SW480 (cell line): Measurements from ENCODE around the gene ZNF557.

Source experiments
- DNase-seq: peaks from one replicate; pipeline ENCODE4 v3.0.0-alpha.2; 2016; ENCODE audit warnings: low spot score

Gene ZNF557

DNA sequence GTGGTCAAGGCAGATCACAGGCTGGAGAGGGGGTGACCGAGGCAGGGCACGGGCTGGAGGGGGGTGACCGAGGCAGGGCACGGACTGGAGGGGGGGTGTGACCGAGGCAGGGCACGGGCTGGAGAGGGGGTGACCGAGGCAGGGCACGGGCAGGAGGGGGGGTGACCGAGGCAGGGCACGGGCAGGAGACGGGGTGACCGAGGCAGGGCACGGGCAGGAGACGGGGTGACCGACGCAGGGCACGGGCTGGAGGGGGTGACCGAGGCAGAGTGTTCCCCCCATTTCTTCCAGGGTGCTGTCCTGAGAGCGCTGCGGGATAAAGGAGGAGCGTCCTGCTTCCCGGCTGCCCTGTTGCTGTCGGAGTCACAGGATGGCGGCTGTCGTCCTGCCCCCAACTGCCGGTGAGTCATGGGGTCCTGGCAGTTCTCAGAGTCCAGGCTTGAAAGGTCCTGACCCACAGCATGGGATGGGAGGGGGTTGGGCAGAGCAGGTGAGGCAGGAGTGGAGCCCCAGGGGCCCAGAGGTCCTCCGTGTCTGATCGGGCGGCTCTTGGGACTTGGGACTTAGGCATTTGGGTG is 5.3 kb downstream of the ZNF557 start:
- DNase-seq: no peak

GRCh38 chr19:7076151-7076550 is 6.6 kb downstream of the ZNF557 start:
- no peak for DNase-seq

DNA sequence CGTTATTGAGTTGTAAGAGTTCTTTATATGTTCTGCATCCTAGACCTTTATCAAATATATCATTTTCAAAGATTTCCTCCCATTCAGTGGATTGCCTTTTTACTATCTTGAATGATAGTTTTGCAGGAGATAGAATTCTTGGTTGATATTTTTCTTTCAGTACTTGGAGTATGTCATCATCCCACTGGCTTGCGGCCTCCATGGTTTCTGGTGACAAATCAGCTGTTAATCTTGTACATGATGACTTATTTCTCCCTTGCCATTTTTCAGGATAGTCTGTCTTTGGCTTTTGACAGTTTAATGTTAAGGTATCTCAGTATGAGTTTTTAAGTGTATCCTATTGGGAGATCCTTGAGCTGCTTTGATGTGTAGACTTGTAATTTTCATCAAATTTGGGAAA is 8.5 kb downstream of the ZNF557 start:
- no peak for DNase-seq

DNA sequence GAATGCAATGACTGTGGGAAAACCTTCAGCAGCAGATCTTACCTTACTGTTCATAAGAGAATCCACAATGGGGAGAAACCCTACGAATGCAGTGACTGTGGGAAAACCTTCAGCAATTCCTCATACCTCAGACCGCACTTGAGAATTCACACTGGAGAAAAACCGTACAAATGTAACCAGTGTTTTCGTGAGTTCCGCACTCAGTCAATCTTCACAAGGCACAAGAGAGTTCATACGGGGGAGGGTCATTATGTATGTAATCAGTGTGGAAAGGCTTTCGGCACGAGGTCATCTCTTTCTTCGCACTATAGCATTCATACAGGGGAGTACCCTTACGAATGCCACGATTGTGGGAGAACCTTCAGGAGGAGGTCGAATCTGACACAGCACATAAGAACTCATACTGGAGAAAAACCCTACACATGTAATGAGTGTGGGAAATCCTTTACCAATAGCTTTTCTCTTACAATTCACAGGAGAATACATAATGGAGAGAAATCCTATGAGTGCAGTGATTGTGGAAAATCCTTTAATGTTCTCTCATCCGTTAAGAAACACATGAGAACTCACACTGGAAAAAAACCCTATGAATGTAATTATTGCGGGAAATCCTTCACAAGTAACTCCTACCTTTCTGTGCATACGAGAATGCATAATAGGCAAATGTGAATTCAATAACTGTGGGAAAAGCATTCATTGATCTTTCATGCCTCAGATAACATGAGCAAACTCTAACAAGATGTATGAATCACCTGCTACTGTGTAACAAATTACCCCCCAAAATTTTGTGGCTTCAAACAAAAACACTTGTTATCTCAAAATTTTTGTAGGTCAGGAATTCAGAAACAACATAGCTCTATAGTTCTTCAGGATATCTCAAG is 13.8 kb downstream of the ZNF557 start:
- DNase-seq: no peak

DNA sequence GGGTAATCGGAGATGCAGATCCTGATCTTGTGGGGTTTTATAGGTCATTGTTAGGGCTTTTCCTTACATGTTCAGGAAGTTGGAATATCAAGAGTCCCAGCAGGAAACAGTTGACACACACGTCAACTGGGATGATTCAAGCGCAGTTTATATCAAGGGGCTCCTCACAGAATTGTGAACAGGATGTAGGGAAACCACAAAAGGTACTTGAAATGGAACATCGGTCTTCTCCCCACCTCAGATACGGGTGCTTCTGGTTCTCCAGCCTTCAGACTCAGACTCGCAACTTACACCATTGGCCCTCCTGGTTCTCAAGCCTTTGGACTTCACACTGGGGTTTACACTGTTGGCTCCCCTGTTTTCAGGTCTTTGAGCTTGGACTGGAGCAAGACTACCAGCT is 19.5 kb downstream of the ZNF557 start:
- DNase-seq: no peak

DNA sequence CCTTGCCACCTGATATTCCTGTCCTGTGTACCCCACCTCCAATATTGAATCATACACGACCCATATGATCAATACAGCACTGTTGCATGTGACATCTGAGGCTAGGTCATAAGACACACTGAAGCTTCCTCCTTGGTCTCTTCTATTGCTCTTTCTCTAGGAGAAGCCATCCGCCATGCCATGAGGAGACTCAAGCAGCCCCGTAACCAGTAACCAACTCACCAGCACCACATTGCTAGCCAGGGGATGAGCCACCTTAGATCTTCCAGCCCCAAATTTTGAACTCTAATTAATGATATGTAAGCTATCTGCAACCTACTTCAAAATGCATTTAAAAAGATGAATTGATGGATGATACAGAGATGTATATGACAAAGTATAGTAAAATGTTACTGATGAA is 28.6 kb downstream of the ZNF557 start:
- DNase-seq: no peak

DNA sequence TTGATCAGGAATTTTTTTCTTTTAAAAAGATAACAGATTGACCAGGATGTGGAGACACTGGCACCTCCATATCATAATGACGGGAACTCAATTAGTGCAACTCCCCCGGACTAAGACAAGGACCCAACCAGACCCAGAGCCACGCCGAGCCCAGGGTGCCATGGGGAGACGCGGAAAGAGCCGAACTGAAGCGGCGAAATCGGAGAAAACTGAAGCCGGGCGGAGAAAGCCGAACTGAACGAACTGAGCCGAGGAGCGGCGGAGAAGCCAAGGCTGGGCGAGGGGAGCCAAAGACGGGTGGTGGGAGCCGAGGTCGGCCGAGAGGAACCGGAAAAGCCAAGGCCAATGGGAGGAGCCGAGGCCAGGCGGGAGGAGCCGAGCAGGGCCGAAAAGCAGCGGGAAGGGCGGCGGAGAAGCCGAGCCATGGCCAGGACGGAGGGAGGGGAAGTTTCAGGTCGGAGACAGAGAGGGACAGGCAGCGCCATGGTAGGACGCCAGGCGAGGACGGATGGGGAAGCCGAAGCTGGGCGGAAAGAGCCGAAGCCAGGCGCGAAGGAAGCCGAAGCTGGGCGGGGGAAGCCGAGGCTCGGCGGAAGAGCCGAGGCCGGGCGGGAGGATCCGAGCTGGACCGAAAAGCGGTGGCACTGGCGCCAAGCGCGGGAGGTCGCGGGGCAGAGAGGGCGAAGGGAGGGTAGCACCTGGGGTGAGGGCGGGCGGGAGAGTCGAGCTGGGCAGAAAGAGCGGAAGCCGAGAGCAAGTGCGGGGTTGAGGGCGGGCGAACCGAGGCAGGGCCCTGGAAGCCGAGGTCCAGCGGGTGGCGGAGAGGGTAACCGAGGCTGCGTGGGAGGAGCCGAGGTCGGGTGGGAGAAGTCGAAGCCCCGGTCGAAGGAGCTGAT is 29.4 kb downstream of the ZNF557 start:
- peak; percentile 91 for DNase-seq

- DNase-seq: no peak
Measured at GRCh38 chr19:7099597-7099921, 30.1 kb downstream of the ZNF557 start.

DNA sequence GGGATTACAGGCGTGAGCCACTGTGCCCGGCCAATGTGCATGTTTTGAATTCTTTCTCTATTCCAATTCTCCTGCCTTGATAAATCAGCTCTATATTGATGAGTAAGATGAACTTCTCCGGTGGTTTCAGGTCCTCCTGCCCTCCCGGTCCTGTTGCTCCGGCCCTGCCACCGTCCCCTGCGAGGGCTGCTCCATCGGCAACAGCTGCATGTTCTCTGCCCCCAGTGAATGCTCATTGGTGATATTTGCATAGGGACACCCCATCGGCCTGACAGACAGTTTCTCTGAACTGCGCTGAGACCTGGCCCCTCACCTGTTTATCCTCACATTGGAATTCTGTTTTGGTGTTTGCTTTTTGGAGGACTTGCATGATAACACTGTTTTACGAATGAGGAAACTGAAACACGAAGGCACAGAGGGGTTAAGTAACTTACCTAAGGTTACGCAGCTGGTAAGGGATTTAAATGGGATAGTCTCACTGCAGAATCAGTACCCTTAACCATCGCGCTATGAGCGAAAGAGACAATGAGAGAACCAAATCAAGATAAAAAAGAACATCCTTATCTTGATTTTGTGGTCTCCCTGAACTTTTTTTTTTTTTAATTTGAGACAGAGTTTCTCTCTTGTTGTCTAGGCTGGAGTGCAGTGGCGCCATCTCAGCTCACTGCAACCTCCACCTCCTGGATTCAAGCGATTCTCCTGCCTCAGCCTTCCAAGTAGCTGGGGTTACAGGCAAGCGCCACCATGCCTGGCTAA is 32.2 kb downstream of the ZNF557 start:
- DNase-seq: no peak

- DNase-seq: no peak
Measured at GRCh38 chr19:7104747-7105447, 35.4 kb downstream of the ZNF557 start.

DNA sequence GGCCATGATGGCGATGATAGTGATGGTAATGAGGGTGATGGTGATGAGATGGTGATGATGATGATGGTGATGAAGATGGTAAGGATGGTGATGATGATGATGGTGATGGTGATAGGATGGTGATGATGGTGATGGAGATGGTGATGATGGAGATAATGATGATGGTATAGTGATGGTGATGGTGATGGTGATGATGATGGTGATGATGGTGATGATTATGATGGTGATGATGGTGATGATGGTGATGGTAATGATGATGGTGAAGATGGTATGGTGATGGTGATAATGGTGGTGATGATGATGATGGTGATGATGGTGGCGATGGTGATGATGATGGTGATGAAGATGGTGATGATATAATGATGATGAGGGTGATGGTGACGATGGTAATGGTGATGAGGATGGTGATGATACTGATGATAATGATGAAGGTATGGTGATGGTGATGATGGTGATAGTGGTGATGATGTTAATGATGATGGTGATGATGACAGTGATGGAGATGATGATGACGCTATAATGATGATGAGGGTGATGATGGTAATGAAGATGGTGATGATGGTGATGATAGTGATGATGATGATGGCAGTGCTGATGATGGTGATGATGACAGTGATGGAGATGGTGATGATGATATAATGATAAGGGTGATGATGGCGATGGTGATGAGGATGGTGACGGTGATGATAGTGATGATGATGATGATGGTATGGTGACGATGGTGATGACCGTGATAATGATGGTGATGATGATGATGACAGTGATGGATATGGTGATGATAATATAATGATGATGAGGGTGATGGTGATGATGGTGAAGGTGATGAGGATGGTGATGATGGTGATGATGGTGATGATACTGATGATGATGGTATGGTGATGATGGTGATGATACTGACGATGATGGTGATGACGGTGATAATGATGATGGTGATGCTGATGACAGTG is 37.5 kb downstream of the ZNF557 start:
- no peak for DNase-seq

DNA sequence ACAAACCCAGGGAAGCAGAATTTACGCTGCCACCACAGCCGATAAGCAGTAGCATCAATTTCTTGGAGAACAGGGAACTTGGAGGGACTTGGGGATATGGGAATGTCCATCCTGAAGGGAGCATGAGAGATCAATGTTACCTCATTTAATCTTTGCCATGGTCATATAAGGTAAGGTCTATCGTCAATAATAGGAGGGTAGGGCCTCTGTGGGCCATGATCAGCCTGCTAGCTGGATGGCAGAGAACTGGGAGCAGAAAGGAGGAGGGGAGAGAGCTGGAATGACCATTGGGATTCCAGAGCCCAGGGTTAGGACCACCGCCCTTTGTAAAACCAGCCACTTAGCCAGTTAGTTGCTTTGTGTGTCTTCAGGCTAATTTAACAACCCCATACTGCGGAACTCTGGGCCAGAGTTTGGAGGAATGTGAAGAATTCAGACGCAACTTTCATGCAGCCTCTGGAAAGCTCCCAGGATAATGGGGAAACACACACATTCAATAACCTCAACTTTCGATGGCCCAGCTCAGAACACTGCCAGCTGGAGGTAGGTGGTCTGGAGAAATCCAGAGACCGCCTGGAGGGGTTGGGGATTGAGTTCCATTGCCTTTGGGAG is 40.3 kb downstream of the ZNF557 start:
- no peak for DNase-seq

DNA sequence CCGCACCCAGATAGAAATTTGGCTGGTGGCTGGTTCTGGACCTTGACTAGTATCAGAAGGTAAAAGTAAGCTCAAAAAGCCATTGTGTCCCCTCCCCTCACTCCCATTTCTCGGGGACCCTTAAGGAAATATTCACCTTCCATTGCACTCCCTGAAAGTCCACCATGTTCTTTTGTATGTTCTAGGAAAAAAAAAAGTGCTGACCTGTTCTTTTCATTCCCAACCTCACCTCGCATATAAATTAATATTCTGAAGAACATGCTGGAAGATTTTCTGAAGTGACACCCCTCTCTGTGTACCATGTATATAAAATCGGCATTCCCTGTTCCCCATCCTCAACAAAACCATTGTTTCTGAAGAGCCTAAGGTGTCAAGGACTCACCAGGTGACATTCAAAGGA is 43.2 kb downstream of the ZNF557 start:
- no peak for DNase-seq

DNA sequence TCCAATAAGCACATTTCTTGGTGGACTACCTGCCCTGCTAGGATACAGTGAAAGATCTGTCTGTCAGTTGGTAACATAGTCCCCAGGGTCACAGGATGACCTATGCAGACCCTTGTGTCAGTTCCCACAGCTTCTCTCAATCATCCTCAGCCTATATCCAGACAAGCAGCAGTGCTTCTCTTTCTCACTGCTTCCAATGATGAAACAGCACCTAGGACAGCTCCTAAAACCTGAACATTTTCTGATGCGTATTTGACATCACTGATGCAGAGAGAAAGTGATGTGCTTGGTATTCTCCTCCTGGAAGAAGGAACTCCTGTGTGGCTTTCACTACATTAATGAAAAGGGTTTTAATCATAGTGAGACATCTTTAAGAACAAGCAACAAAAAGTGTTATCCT is 43.7 kb downstream of the ZNF557 start:
- no peak for DNase-seq

GRCh38 chr19:7115721-7116120 is 46.2 kb downstream of the ZNF557 start:
- DNase-seq: no peak

DNA sequence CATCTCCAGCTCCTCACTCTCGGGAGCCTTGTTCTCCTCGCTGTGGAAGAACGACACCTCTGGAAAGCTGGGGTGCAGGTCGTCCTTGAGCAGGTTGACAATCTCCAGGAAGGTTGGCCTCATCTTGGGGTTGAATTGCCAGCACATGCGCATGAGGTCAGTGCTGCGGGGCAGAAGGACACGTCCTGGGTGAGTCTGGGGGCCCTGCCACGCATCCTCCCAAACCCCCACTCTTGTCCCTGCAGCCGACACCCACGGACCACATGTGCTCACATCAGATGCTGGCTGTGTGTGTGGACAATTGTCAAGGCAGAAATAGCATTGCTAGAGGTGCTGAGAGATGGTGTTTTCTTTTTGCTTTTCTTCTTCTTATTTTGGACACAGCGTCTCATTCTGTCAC is 47.7 kb downstream of the ZNF557 start:
- no peak for DNase-seq

GRCh38 chr19:7119582-7119981 is 50.1 kb downstream of the ZNF557 start:
- no peak for DNase-seq

- DNase-seq: no peak
Measured at GRCh38 chr19:7120499-7120898, 51.0 kb downstream of the ZNF557 start.

DNA sequence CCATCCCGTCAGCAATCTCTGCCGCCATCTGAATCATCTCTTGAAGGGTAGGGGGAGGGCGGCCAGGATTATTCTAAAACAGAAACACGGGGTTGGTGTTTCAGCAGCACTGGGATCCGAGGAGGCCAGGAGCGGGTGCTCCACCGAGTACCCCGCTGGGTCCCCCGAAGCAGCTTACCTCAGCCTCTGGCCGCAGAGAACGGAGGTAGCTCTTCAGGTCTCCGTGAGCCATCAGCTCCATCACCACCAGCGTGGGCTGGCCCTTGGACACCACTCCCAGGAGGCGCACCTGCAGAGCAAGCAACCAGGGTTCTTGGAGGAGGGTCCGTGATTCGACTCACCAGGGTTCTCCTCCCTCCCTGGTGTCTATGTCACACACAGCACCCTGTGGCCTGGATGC is 53.2 kb downstream of the ZNF557 start:
- DNase-seq: no peak

- DNase-seq: no peak
Measured at GRCh38 chr19:7124782-7125181, 55.3 kb downstream of the ZNF557 start.
